ENCODE results near the gene TBC1D1.

- no peak for TF ChIP-seq CTCF (conservative IDR thresholded peaks at IDR 0.05)
- no peak for TF ChIP-seq ZFX (IDR thresholded peaks at IDR 0.05)
These were observed 181.7 kb downstream of the TBC1D1 start for GRCh38 chr4:38072578-38072977.
